HUDEP-2 (cell line): ENCODE data around the gene QKI.
"Not testable (repeated sequence)": the region's sequence is repeated elsewhere in the genome, so short reads cannot be mapped to it uniquely, and the experiment has no call there.

ENCODE experiments used
- DNase-seq, 76 experiments: peaks; one replicate each; lab custom pipeline; 2025; ENCODE audit not compliant: unreplicated experiment in 76 of 76; lab: John Stamatoyannopoulos, UW

QKI gene

DNA sequence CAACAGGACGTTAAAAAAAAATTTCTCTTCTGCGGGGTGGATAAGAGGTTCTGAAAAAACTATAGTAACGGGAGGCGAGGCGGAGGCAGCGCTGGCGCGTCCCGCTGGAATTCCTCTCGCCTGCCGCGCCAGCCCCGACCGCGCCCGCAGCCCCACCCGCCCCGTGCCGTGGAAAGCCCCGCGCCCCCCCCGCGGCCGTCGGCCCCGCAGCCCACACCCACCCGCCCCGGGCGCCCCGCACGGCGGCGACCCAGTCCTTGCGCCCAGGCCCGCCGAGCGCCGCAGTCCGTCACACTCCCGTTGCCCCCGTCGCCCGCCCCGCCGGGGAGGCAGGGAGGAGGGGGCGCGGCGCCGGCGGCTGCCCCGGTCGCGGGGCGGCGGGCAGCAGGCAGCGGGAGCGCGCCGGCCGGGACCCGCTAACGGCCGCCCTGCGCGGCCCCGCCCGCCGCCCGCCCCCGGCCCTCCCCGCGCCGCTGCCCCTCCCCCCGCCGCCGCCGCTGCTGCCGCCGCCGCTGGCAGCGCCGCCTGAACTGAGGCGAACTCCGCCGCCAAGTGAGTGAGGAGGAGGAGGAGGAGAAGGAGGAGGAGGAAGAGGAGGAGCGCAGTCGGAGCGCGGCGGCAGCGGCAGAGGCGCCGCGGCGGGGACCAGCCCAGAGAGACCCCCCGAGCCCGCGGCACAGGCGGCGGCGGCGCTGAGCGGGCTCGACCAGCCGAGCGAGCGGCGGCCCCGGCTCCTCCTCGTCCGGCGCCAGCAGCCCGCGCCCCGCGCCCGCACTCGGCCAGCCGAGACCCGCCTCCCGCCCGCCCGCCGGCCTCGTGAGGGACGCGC lies at the start of gene QKI:
Gene QKI (plus strand): TSS at position 602 of the 829 bp plus-strand sequence. CDS start 476 bp downstream, outside the sequence.
- DNase-seq: peak in 74 of 76 experiments; percentile 24 to 87 (median 75)

DNA sequence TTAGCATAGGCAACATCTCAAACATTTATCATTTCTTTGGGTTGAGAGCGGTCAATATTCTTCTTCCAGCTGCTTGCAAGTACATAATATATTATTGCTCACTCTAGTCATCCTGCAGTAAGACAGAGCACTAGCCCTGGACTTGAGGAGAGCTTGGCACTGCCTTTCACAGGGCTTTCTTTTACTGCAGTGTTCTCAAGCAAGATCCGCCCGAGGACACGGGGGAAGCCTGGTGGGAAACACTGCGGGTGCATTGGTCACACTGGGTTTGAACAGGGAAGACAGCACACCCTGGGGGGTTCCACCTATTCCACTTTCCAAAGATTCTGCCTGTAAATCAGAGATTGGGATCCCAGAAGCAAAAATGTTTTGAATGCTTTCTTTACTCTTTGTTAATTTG lies 48.2 kb upstream of the QKI start:
- DNase-seq: no peak

DNA sequence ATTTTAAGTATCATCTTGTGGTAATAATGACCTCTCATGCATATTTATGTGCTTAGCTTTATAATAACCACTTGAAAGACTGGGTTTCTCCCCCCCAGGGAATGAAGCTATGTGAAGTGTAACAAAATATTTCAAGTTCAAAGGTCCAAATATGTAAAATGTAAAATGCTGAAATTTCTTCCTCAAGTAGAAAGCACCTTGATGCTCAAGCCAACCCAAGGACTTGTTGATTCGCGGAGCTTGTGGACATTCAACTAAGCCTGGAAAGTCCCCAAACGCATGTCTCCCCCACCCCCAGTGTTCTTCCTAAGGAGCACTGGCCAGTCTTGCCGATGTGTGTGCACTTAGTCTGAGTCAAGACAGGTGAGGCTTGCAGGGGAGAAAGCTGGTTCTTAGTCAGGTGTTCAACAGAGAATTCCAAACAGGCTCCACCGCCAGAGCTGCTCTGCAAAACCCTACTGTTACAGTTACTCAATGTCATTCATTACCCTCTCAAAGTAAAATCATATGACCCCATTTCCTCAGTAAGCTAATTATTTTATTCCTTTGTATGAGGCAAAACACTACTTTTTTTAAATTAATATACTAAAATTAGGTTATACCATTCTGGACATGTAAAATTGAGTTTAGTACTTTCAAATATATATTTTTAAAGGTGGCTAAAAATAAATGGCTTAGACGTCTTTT lies 46.9 kb upstream of the QKI start:
- no peak for DNase-seq

DNA sequence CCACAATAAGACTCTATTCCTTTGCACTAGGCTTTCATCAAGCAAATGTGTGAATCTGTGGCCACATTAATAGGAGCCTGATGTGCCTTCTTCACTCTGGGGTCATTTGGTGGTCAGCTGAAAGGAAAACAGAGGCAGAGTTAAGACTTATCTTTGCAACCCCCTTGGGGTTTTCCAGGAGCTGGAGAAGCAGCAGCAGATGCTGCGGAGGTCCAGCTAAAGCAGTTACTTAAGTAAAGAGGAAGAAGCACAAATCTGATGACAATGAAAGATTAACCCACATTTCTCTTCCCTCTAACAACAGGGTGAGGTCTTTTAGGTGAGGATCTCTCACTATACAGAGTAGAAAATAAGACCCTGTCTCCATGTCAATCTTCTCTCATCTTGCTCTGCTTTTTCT lies 45.4 kb upstream of the QKI start:
- no peak for DNase-seq

DNA sequence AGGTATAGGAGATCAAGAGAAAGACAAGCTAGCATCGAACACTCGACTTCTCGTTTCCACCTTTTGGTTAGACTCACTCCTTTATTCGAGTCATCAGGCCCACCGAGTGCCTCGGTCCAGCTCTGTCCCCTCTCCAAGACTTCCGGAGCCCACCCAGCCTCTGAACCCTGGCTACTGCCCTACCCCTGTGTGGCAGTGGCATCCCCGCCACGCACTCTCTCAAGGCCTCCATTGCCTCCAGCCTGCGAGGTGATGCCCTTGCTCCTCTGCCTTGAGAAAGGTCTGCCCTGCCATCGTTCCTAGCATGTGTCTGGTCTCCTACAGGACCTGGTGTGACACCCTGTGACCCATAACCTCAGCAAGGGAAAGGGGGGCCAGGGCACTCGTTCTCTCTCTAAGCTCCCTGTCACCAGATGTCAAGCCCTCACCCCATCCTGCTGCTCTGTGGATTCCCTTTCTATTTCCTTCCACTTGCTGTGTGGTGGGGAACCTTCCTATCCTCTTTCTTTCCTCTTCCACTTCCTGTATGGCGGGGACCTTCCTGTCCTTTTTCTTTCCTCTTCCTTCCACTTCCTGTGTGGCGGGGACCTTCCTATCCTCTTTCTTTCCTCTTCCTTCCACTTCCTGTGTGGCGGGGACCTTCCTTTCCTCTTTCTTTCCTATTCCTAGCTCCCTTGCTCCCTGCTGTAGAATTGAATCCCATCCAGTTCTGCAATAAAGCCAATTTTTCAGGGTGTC lies 44.7 kb upstream of the QKI start:
- DNase-seq: no peak

DNA sequence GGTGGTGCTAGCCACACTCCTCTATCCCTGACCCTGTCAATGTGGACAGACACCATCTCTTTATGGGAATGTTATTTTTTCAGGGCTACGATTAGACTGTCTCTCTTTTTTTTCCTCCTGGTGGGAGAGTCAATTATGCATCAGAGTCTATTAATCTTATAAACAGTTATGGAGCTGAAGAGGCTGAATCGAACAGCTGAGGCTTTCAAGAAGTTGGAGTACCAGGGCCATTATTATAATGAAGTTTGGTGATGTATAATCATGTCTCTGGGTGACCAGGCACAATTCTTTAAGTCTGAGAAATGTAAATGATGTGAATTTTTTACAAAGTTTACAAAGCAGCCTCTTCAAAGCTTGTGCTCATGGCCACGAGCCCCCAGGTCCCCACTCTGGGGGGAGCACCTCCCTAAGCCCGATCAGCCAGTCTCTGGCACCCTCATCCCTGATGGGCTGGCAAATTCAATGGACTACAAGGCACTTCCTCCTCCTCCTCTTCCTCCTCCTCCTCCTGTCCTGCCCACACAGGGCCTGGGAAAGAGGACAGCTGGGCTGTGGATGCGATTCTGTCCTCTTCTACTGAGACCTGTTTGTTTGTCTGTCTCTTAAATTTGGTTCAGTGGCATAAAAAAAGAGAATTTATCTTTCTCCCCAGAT lies 43.9 kb upstream of the QKI start:
- no peak for DNase-seq

DNA sequence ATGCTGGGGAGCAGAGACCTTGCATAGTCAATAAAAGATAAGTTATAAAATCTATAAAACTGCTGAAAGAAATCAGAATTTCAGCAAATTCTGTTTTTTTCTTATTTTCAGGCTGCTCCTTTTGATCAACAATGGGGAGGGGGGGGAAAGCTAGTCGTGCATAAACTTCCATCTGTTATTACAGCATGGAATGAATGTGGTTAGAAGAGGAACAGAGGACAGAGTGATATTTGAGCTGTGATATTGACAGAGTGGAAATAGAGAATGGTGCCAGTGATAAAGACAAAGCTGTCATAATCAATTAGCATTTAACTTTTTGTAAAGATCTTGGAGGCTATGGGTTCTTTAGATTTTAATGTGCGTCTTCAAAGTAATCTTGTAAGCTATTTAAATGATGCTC lies 43.4 kb upstream of the QKI start:
- no peak for DNase-seq

DNA sequence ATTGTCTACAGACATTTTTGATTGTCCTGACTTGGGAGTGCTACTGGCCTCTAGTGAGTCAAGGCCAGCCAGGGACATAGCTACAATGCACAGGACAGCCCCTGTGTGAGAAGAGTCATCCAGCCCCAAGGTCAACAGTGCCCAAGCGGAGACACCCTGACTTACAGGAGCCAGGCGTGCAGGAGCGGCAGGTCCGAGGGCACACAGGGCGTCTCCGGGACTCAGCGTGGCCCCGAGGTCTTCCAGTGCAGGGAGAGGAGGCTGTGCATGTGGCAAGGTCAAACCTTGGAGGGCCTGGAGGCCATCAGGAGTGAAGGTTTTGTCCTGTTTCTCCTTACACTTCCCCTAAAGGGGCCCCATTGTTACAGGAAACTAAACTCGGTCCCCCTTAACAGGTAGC lies 41.3 kb upstream of the QKI start:
- no peak for DNase-seq

DNA sequence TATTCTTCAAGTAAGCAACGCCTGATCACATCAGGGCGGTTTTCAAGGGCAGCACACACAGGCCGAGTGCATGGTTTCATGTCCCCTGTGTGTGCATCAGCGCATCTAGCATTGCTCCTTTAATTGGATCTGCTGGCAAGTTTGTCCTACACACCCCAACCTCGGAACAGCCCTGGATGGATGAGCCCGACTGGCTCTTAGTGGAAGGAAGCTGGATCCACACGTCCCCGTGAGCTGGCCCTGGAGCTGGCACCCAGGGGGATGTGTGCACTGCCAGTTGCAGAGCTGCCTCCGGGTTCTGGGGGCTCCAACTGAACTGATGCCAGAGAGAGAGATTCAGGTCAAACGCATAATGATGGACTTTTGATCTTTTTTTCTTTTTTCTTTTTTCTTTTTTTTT lies 39.2 kb upstream of the QKI start:
- DNase-seq: no peak

DNA sequence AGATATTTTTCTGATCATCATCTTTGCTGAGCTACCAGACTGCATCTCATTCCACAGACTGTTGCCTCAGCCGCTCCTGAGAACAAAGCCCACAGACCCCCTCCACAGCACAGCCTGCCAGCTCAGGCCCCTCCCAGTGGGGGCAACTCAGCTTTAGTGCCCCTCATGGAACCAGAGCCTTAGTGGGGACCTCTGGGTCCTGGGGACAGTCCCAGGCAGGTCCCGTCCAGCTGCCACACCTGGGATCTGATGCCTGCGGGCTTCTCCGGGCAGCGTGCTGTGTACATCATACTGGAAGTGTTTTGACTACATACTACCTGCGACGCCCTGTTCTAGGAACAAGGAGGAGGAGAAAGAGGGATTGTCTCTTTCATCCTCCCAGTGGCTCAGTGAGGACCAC lies 38.3 kb upstream of the QKI start:
- DNase-seq: no peak

DNA sequence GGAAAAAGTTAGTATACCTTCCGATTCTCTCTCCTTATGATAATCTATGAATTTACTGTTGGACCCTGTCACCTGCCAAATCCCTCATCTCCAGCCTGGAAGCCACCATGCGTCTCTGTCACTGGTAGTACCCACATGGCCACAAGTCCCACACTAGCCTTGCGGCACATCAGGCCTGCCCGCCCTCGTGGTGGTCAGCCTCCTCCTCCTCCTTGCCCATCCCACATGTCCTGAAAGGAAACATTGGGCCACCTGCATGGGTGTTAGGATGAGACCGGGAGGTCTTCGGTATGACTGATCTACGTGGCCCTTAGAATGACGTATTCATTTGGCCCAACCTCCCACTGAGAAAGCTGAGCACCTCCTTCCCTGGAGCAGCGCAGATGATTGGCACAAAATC lies 37.0 kb upstream of the QKI start:
- DNase-seq: no peak

DNA sequence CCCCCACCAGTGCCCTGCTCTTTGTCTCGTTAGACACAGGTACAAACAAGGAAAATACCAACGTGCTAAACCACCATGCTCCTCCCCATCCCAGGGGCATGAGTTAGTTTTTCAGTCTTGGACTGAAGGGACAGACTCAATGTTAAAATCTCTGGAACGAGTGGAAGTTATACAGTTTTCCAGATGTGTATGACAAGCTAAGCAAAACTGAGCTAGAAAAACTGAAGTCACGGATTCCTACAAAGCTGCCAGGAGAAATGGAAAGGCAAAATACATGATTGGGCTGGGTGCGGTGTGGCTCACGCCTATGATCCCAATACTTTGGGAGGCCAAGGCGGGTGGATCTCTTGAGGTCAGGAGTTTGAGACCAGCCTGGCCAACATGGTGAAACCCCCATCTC lies 34.3 kb upstream of the QKI start:
- DNase-seq: no peak

DNA sequence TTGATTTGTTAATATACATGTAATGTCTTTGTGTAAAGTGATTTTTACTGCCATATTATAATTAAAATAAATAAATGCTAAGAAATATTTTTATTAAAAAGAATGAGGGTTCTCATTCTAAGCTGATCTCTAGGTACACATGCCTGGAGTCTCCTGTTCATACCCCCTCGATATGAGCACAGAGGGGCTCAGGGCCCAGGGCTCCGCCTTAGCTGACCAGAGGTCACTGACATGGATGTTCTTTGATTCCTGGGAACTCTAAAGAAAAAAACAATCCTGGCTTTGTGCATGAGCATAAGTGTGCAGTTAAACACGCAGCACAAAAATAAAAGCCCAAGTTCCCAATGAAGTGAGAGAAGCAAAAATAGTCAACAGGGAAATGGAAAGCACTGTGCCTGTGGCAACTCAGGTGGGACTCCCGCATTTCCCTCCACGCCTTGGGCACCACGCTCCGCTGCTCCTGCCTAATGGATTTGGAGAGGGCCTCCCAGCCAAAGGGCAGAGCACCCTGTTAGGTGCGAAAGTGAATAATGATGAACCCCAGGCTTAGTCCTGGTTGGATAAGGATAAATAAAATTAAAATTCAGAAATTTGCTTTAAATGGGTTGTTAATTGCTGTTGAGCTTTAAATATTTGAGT lies 33.3 kb upstream of the QKI start:
- no peak for DNase-seq

DNA sequence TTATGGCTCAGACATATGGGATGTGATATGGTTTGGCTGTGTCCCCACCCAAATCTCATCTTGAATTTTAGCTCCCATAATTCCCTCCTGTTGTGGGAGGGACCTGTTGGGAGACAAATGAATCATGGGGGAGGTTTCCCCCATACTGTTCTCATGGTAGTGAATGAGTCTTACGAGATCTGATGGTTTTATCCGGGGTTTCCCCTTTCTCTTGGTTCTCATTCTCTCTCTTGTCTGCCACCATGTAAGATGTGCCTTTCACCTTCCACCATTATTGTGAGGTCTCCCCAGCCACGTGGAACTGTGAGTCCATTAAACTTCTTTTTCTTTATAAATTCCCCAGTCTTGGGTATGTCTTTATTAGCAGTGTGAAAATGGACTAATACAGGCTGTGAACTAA lies 31.1 kb upstream of the QKI start:
- DNase-seq: not testable (repeated sequence)

DNA sequence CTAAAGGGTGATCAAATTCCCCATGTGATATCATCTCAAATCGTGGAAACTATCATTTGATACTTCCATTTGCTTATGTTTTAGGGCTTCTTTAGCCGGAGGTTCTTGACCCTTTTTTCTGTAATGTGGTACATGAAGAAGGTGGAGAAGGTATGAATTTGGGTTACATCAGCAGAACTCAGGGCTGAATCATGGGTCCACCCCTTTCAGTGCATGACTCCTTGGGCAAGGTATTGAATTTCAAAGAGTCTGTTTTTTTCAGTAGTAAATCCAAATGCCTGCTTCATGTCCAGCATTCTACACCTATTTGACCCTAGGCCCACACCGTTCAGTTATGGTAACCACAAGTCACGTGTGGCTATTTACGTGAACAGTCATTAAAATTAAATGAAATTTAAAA lies 30.6 kb upstream of the QKI start:
- DNase-seq: no peak

DNA sequence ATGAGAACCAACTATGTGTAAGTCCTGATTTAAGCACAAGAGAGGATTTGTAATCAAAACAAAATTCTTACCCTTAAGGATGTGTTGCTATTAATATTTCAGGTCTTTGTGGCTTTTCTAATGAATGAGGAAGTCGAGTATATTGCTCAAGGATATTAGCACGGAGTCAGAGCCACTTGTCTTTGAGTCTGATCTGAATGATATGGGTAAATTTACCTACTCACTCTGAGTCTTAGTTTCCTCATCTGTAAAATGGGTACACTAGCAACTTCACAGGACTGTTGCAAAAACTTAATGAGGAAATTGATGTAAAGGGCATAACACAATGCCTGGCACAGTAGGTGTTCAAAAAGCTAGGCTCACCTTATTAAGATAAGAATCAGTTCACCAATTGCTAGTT lies 30.0 kb upstream of the QKI start:
- no peak for DNase-seq

DNA sequence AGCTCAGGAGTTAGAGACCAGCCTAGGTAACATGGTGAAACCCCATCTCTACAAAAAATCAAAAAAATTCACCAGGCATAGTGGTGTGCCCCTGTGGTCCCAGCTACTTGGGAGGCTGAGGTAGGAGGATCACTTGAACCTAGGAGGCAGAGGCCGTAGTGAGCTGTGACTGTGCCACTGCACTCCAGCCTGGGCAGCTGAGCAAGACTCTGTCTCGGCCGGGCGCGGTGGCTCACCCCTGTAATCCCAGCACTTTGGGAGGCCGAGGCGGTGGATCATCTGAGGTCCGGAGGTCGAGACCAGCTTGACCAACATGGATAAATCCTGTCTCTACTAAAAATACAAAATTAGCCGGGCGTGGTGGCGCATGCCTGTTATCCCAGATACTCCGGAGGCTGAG lies 29.0 kb upstream of the QKI start:
- DNase-seq: not testable (repeated sequence)

DNA sequence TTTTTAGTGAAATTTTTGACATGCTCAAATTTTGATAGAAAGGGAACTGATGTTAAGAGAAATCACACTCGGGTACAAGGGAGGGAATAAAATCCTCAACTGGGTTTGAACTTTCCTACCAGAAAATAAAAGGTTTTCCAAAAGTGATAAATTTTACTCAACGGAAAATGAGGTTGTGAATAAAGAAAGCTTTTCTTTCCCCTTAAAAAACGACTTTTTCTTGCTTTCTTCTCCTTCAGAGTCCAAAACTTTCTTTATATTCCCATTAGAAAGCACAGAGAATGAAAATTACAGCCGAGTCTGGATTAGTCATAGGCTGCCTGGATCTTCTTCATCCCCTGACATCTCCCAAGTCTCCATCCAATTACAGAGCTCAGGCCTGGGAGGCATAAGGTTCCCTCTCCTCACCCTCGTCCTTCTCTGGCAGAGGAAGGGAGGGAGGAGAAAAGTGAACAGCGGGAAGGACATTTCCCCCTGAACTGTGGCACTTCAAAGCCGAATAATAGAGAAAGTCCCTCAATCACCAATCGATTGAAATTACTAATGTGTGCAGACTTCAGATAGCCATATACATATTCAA lies 28.1 kb upstream of the QKI start:
- DNase-seq: no peak

DNA sequence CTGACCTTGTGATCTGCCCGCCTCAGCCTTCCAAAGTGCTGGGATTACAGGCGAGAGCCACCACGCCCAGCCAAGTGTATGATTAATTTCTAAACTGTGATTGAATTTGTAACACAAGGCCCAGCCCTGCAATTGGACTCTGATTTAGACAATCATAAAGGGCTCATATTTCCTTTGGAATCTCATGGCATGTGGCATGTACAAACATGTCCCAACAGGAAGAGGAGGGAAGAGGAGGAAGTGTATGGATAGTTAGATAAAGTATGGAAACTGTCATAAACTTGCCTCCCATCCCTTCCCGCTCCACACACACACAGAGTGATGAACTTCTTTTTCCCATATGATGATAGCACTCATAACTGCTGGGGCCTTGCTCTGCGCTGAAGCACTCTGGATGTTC lies 27.2 kb upstream of the QKI start:
- DNase-seq: no peak

DNA sequence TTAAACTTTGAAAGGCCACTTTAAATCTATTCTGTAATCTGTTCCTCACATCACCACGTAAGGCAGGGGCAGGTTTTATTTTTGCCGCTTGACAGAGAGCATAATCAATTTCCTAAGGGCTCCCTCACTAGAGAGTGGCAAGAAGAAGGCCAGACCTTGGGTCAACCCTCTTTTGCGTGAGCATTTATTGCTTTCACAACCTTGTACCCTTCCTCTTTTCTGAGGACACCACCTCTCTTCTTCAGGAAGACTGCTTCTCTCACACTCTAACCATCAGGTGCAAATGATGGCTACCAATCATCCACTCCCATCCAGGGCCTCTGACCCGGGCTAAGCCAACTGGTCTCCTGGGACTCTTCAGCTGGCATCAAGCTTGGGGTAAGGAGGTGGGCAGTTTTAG lies 25.2 kb upstream of the QKI start:
- DNase-seq: no peak
